Mammary epithelial cell (primary cell): ENCODE results near the gene XYLT1.

Experiments
- EZH2 ChIP-seq: IDR thresholded peaks from 2 replicates; pipeline ENCODE4 v1.6.1; 2012; ENCODE audit warnings: low read length, inconsistent platforms, borderline replicate concordance
- TF ChIP-seq, protein P1 (sequence below), 2 donors: IDR thresholded peaks in 1 of 2; conservative IDR thresholded peaks in 1 of 2; 2 replicates each; pipeline ENCODE4 v1.5.1; 2011 to 2012; ENCODE audit warnings: inconsistent platforms in 2 of 2, low read length in 2 of 2, mild to moderate bottlenecking in 2 of 2, control low read depth in 1 of 2, low read depth in 1 of 2; ENCODE audit not compliant: insufficient read depth in 1 of 2; ENCODE audit errors: extremely low read depth in 1 of 2

DNA sequence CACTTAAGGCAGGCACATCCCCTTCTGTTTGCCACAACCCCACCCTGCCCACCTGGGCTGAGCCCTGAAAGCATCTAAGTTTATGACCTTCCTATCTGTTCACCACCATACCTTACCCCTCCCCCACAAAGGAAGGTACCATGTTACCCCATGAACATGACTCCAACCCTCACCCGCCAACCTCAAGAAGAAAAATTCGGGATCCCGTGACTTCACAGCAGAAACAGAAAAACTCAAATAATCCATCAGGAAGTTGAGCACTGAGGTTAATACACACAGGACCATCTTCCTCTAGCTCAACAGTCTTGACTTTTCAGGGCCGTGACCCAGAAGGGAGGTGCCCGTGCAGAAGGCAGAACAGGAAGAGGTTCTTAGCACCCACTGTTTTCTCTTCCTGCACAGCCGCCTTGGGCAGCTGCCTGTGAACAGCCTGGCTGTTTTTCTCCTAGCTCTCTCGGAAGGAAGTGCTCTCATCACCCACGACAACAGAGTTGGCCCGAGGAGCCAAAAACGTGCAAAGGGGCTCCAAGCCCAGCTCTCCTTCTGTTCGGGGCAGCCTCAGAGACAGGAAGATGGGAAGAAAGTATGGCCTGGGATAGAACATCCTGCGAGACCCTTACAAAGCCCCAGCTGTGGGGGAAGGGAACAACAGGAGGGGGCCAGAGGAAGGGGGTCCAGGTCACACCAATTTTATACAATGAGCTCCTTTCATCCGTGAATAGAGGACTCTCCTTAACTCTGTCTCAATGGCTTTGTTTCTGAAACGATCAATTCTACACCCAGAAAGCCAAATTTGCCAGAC is 101.1 kb downstream of the XYLT1 start:
- TF ChIP-seq, protein P1, sequence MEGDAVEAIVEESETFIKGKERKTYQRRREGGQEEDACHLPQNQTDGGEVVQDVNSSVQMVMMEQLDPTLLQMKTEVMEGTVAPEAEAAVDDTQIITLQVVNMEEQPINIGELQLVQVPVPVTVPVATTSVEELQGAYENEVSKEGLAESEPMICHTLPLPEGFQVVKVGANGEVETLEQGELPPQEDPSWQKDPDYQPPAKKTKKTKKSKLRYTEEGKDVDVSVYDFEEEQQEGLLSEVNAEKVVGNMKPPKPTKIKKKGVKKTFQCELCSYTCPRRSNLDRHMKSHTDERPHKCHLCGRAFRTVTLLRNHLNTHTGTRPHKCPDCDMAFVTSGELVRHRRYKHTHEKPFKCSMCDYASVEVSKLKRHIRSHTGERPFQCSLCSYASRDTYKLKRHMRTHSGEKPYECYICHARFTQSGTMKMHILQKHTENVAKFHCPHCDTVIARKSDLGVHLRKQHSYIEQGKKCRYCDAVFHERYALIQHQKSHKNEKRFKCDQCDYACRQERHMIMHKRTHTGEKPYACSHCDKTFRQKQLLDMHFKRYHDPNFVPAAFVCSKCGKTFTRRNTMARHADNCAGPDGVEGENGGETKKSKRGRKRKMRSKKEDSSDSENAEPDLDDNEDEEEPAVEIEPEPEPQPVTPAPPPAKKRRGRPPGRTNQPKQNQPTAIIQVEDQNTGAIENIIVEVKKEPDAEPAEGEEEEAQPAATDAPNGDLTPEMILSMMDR (conservative IDR thresholded peaks at IDR 0.05 in 1 of 2, IDR thresholded peaks at IDR 0.05 in 1 of 2; ENCODE audit: extremely low read depth in 1 of 2, insufficient read depth in 1 of 2, low read depth in 1 of 2, low read length in 2 of 2) = no peak
- no peak for TF ChIP-seq EZH2
